Mucosa of rectum (tissue), 2 donors: Measurements from ENCODE around the gene REC8.

Source experiments
- H3K27ac ChIP-seq, 2 donors: one replicate each; pipeline ENCODE4 v1.7.0; 2013; ENCODE audit warnings: inconsistent platforms in 2 of 2, low read depth in 2 of 2, low read length in 2 of 2
- H3K27me3 ChIP-seq, 2 donors: one replicate each; pipeline ENCODE4 v1.7.0; 2013; ENCODE audit warnings: low read length in 2 of 2; ENCODE audit not compliant: control insufficient read depth in 2 of 2, insufficient read depth in 2 of 2
- H3K36me3 ChIP-seq, 2 donors: one replicate each; pipeline ENCODE4 v1.7.0; 2013; ENCODE audit warnings: low read length in 2 of 2; ENCODE audit not compliant: control insufficient read depth in 2 of 2, insufficient read depth in 2 of 2
- H3K4me1 ChIP-seq, 2 donors: one replicate each; pipeline ENCODE4 v1.7.0; 2013; ENCODE audit warnings: low read length in 2 of 2, mild to moderate bottlenecking in 1 of 2; ENCODE audit not compliant: control insufficient read depth in 2 of 2, insufficient read depth in 2 of 2
- H3K4me3 ChIP-seq, 2 donors: one replicate each; pipeline ENCODE4 v1.7.0; 2013; ENCODE audit warnings: low read length in 2 of 2
- H3K9ac ChIP-seq, 2 donors: one replicate each; pipeline ENCODE4 v1.7.0; 2013; ENCODE audit warnings: low read length in 2 of 2, low read depth in 1 of 2, mild to moderate bottlenecking in 1 of 2
- H3K9me3 ChIP-seq, 2 donors: one replicate each; pipeline ENCODE4 v1.7.0; 2013; ENCODE audit warnings: low read length in 2 of 2; ENCODE audit not compliant: control insufficient read depth in 2 of 2
- donor health status: healthy.
- donor health status: Normal muscosa, but diverticular disease.

REC8 gene

GRCh38 chr14:24171422-24172260 is at the start of gene REC8:
Gene REC8, plus strand, starts transcription at chr14:24172080. Its CDS starts 473 bp downstream, at chr14:24172553.
- Histone ChIP-seq H3K27me3 (no peaks in the 10 kb centered on the region), H3K4me3 (peak within 1 kb of the TSS; percentile 6 to 44), H3K9ac (no peak within 1 kb of the TSS), H3K36me3 (peaks cover 13 to 25% of the 10 kb centered on the region in 2 donors), H3K27ac (no peak within 1 kb of the TSS), H3K4me1 (no peaks in the 10 kb centered on the region), H3K9me3 (no peaks in the 10 kb centered on the region)

- Histone ChIP-seq H3K9me3 (no peaks in the 10 kb centered on the region), H3K4me1 (no peaks in the 10 kb centered on the region), H3K4me3 (no peak overlapping the region), H3K27ac (no peak overlapping the region), H3K36me3 (peaks cover 57 to 67% of the 10 kb centered on the region in 2 donors), H3K9ac (no peak overlapping the region), H3K27me3 (no peaks in the 10 kb centered on the region)
Measured at GRCh38 chr14:24122416-24122815, 49.5 kb upstream of the REC8 start.

GRCh38 chr14:24122898-24123297 is 49.0 kb upstream of the REC8 start:
- no peaks in the 10 kb centered on the region for H3K27me3 ChIP-seq
- H3K36me3 ChIP-seq: peaks cover 54 to 62% of the 10 kb centered on the region in 2 donors
- no peak overlapping the region for H3K27ac ChIP-seq
- H3K9me3 ChIP-seq: no peaks in the 10 kb centered on the region
- H3K4me3 ChIP-seq: no peak overlapping the region
- H3K9ac ChIP-seq: no peak overlapping the region
- H3K4me1 ChIP-seq: no peaks in the 10 kb centered on the region

GRCh38 chr14:24123424-24124417 is 48.2 kb upstream of the REC8 start:
- H3K9me3 ChIP-seq: no peaks in the 10 kb centered on the region
- H3K36me3 ChIP-seq: peaks cover 45 to 53% of the 10 kb centered on the region in 2 donors
- H3K27me3 ChIP-seq: no peaks in the 10 kb centered on the region
- H3K27ac ChIP-seq: no peak overlapping the region
- H3K9ac ChIP-seq: no peak overlapping the region
- no peak overlapping the region for H3K4me3 ChIP-seq
- no peaks in the 10 kb centered on the region for H3K4me1 ChIP-seq

GRCh38 chr14:24126939-24127338 is 44.9 kb upstream of the REC8 start:
- Histone ChIP-seq H3K4me3 (no peak overlapping the region), H3K9me3 (no peaks in the 10 kb centered on the region), H3K4me1 (no peaks in the 10 kb centered on the region), H3K9ac (no peak overlapping the region), H3K36me3 (peaks cover 18 to 25% of the 10 kb centered on the region in 2 donors), H3K27ac (no peak overlapping the region), H3K27me3 (no peaks in the 10 kb centered on the region)

- H3K4me3 ChIP-seq: no peak overlapping the region
- H3K36me3 ChIP-seq: peaks cover 12 to 20% of the 10 kb centered on the region in 2 donors
- no peaks in the 10 kb centered on the region for H3K27me3 ChIP-seq
- no peak overlapping the region for H3K9ac ChIP-seq
- no peaks in the 10 kb centered on the region for H3K4me1 ChIP-seq
- no peak overlapping the region for H3K27ac ChIP-seq
- no peaks in the 10 kb centered on the region for H3K9me3 ChIP-seq
Measured at GRCh38 chr14:24127673-24128072, 44.2 kb upstream of the REC8 start.

GRCh38 chr14:24129410-24129998 is 42.4 kb upstream of the REC8 start:
- Histone ChIP-seq H3K9me3 (no peaks in the 10 kb centered on the region), H3K27me3 (no peaks in the 10 kb centered on the region), H3K9ac (no peak overlapping the region), H3K36me3 (peaks cover 0 to 2% of the 10 kb centered on the region in 2 donors), H3K27ac (no peak overlapping the region), H3K4me3 (no peak overlapping the region), H3K4me1 (no peaks in the 10 kb centered on the region)

- Histone ChIP-seq H3K27me3 (no peaks in the 10 kb centered on the region), H3K9ac (no peak within 1 kb of the TSS), H3K9me3 (no peaks in the 10 kb centered on the region), H3K4me1 (peaks cover 2 to 3% of the 10 kb centered on the region in 2 donors), H3K27ac (no peak within 1 kb of the TSS), H3K4me3 (no peak within 1 kb of the TSS), H3K36me3 (no peaks in the 10 kb centered on the region)
Measured at GRCh38 chr14:24130380-24130716, 41.5 kb upstream of the REC8 start, which contains the start of gene FITM1. Gene FITM1, plus strand, starts transcription at chr14:24130659. Its CDS starts 905 bp downstream, at chr14:24131564.

- H3K9ac ChIP-seq: no peak overlapping the region
- H3K36me3 ChIP-seq: no peaks in the 10 kb centered on the region
- H3K9me3 ChIP-seq: no peaks in the 10 kb centered on the region
- peaks cover 3 to 5% of the 10 kb centered on the region in 2 donors for H3K4me1 ChIP-seq
- H3K27me3 ChIP-seq: no peaks in the 10 kb centered on the region
- H3K4me3 ChIP-seq: no peak overlapping the region
- H3K27ac ChIP-seq: no peak overlapping the region
Measured at GRCh38 chr14:24130717-24131548, 40.9 kb upstream of the REC8 start.
